GM21529 (cell line): Measurements from ENCODE around the gene TLE1.
"Not testable (repeated sequence)": the region's sequence is repeated elsewhere in the genome, so short reads cannot be mapped to it uniquely, and the experiment has no call there.

Experiments
- ATAC-seq: cut with Tn5 transposase; IDR thresholded peaks from one replicate; pipeline ENCODE4 v1.9.1; 2021; ENCODE audit not compliant: unreplicated experiment

TLE1 gene

DNA sequence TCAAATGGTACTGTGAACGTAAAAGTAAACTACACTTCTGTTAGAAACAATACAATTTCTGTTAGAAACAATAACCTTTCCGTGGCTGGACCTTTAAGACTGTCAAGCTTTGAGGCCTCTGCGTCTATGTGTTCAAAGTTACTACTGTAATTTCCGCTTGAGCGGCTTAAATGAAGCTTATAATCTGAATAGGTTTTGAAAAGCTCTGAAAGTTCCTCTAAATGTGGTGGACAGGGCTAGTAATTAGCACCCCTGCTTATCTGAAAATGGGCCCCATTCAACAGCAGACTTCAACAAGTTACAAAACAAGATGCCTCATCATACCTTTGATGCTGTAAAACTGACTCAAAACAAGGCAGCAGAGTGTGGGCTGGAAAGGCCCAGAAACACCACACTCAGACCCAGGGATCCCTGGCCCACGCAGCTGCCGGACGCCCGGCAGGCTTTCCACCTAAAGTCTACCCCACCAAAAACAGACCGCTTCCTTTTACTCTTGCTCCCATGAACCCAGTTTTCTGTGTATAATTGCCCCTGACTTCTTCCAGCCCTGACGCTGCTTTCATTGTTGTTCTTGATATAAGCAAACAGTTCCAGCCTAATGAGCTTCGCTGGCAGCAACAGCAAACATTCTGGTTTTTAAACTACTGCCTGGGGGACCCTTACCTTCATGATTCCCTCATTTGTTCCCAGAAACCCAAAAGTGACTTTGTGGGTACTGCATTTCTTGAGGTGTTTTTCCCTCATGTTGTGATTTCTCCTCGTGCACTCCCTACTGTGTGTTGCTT, 66.7 kb downstream of the TLE1 start:
- ATAC-seq: no peak

DNA sequence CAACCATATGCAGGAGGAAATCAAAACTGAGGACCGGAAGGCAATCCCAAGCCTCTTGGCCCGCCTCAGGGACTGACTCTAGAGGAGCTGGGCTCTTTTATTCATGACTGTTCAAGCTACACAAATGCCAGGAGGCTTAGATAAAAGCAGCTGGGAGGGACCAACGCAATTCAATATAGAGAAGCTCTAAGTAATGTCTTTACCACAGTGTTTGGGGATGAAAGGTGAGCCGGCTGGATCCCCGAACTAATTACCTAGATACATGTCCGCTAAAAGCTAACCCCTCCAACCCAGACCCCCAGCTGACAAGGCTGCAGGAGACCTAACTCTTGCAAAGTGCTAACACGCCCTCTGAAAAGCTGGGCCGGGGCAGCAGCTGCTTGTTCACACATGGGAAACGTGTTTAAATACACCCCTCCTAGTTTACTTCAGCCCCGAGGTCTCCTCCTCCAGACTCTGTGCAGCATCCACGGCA, 67.5 kb downstream of the TLE1 start:
- ATAC-seq: no peak

- no peak for ATAC-seq
Measured at GRCh38 chr9:81621118-81621517, 68.2 kb downstream of the TLE1 start.

DNA sequence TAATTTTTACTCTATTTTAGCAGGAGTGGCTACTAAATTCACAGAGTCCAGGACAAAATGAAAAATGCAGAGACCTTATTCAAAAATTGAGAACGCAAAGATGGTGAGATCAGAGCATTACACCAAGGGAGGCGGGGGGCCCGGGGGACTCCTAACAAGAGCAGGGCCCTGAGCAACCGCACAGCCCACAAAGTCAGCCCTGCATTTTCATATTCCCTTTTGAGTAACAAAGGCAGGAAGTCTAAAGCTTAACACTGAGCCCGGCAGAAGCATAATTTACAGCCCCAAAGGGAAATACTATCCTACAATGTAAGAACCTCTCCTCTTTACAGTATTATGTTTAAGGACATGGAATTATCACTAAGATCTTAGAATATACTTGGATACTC, 69.4 kb downstream of the TLE1 start:
- peak; percentile 52 for ATAC-seq

DNA sequence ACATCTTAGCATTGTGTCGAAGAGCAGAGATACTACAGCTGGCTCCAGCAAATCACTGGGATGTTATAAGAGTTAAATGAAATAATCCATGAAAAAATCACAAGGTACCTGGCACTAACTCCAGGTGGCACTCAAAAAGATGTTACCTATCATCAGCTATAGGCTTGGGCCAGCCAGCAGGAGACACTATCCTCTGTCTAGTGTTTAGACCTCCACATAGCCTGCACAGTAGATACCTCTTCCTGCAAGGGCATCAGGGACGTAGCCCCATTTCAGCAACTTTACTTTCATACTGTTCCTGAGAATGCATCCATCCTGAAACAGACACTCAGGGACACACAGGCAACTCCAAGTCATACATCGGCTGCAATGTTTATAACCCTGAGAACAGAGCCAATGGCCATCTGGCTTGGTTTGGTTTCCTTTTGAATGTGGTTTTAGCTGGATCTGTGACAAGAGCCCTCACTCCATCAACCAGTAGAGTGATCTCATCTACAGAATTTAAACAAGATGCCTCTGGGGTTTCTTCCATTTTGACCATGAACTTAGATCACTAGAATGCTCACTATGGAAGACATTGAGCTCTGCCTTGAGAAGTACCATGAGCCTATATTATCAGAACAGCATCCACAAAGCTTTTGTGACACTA, 69.9 kb downstream of the TLE1 start:
- peak; percentile 47 for ATAC-seq

DNA sequence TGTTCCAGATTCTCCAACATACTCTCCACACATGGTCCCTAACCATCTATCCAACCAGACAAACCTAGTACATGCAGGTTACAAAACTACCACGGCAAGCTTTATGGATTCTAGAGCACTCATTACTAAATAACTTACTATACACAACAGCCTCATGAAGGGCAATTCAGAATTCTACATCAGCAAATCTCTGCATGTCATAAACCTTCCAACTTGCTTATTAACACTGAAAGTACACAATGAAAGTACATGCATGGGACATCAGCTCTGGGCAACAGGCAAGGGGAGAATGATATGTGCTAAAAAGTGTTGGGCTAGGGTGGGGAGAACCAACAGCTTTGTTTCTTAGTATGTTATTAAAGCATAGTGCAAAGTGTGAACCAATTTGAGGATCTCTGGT, 70.4 kb downstream of the TLE1 start:
- no peak for ATAC-seq

- no peak for ATAC-seq
Measured at GRCh38 chr9:81616141-81616540, 73.2 kb downstream of the TLE1 start.

- ATAC-seq: no peak
Measured at GRCh38 chr9:81614335-81614734, 75.0 kb downstream of the TLE1 start.

- no peak for ATAC-seq
Measured at GRCh38 chr9:81613002-81613812, 76.1 kb downstream of the TLE1 start.

GRCh38 chr9:81611664-81612063, 77.7 kb downstream of the TLE1 start:
- ATAC-seq: no peak

DNA sequence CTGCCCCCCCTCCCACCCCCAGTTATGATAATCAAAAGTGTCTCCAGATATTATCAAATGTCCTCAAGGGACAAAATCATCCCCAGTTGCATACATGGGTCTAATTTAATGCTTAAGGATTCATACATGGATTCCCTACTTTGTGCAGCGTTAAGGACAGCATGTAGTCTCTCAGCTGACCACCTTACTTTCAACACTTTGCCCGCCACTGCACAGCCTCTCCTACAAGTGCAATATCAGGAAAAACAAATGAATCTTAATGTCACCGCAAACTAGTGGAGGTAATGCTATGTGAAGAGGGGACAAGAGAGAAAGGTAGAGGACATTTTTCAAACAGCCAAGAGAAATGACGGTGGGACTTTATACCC, 78.6 kb downstream of the TLE1 start:
- no peak for ATAC-seq

DNA sequence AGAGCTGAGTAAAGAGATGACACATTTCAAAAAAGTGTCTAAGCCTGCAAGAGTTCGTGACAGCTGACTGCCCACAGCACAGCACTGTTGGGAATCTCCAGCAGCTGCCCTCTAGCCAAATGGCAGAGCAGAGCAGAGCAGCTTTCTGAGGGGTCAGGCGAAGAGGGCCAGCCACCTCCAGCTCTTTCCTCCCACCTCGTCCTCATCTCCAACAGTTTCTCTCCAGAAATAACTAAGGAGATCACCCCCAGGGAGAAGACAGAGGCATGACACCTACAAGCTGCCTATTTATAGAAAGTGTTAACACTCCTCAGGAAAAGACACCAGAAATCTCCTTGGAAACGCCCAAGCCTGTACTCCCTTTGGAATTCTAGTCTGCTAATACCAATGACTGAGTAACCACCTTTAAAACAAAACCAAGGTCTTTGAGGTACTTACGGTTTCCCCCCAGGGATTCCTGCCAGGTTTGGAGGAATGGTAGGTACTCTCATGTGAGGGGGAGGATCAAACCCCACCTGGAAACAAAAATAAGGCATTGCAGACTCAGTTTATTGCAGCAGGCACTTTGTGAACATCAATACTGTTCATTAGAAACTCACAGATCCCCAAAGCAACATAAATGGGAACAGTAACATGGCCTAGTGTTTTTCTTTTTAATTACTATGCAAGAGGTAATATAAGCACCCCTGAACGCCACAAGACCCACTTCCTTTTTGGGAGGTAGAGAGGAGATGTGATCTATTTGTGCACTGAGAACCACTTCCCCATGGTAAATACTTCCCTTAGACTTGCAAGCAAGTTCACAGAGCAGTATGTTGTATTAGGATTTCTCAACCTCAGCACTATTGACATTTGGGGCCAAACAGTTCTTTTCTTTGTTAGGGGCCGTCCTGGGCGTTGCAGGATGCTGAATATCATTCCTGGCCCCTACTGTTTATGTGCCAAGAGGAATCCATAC, 79.3 kb downstream of the TLE1 start:
- no peak for ATAC-seq

DNA sequence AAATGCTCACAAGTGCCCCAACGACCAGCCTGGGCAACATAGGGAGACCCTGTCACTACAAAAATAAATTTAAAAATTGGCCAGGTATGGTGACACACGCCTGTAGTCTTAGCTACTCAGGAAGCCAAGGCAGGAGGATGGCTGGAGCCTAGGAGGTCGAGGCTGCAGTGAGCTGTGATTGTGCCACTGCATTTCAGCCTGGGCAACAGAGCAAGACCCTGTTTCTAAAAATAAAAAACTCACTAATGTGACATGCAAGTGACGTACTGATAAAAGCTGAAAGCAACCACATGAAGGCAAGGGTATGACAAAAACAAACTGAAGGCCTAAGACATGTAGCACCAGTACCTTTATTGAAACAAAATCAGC, 81.1 kb downstream of the TLE1 start:
- no peak for ATAC-seq

DNA sequence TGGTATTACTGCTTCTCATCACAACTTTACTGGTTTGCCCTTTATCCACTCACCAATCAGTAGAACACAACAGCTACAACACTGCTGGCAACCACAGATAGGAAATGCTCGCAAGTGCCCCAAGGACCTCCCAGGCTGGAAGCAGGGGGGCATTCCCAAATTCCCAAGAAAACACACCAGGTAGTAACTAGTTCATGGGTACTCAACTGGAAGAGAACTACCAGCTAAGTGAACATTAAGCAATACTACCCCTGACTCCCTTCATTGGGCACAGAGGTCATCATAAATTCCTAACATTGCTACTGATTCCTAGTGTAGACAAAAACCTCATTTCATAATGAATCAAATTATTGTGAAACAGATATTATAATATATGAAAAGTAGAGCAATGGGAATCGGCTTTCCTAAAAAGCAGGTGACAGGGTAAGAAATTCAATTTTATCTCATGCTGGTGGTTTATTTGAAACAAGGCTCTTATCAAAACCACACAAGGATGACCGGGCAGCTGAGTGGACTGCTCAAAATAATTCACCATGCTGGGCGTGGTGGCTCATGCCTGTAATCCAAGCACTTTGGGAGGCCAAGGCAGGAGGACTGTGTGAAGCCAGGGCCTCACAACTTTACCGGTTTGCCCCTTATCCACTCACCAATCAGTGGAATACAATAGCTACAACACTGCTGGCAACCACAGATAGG, 81.6 kb downstream of the TLE1 start:
- ATAC-seq: no peak

GRCh38 chr9:81606261-81606660, 83.1 kb downstream of the TLE1 start:
- ATAC-seq: not testable (repeated sequence)

GRCh38 chr9:81605170-81605670, 84.1 kb downstream of the TLE1 start:
- no peak for ATAC-seq

DNA sequence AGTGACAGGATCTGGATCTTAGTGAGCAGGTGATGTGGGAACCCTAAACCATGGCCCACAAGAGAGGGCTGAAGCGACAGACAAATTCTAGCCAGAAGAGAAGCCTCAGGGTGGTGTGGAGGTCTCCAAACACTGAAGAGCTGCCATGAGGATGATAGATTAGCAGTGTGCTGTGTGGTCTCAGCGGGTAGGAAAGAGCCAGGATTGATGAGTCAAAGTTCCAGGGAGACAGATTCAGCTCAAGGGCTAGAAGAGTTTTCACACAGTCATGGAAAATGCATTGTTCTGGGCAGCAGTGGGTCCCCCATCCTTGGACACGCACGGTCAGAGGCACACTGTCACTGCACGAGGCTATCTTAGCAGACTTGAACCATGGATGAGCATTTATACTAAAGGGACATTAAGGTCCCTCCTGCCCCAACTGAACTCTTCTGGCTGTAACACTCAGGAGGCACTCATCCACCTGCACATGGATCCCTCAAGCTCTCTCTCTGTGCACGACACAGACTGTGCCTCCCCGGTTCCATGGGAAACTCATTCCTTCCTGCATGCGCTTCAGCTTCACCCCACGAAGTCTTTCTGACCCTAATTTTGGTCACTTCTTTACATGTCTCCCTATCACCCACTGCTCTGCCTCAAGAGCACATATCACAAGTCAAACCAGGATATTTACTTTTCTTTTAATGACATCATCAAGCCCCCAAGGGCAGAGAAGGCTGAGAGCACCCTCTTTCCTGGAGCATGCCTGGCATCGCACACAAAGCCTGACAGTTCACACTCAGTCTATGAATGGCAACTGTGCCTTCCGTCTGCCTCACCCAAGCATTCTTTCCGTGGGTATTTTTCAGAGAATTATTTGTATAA, 84.8 kb downstream of the TLE1 start:
- no peak for ATAC-seq

- ATAC-seq: no peak
Measured at GRCh38 chr9:81602887-81603680, 86.3 kb downstream of the TLE1 start.
